Loucy (cell line): Measurements from ENCODE around the gene C10orf71.

Experiments used
- H2AFZ ChIP-seq: fragments of 200-600 bp; sonication (generic); 2 replicates; pipeline ENCODE4 v1.6.0; 2016; ENCODE audit warnings: antibody characterized with exemption, mild to moderate bottlenecking, low read length, moderate library complexity
- H3F3A ChIP-seq: fragments of 200-600 bp; 2 replicates; pipeline ENCODE4 v1.6.0; 2016; ENCODE audit warnings: antibody characterized with exemption, low read depth, mild to moderate bottlenecking
- H3K27me3 ChIP-seq: fragments of 200-600 bp; sonication (generic); 2 replicates; pipeline ENCODE4 v1.6.1; 2014; ENCODE audit warnings: low read length, mild to moderate bottlenecking; ENCODE audit not compliant: insufficient read depth, poor library complexity, severe bottlenecking
- H3K36me3 ChIP-seq: fragments of 200-600 bp; sonication (generic); 2 replicates; pipeline ENCODE4 v1.6.1; 2016; ENCODE audit warnings: low read length; ENCODE audit not compliant: insufficient read depth
- H3K4me1 ChIP-seq: fragments of 200-600 bp; sonication (generic); 2 replicates; pipeline ENCODE4 v1.5.1; 2014; ENCODE audit warnings: low read length, mild to moderate bottlenecking; ENCODE audit not compliant: insufficient read depth, poor library complexity, severe bottlenecking
- H3K4me2 ChIP-seq: fragments of 200-600 bp; sonication (generic); 2 replicates; pipeline ENCODE4 v1.6.0; 2014; ENCODE audit warnings: antibody characterized with exemption, low read length, low read depth, mild to moderate bottlenecking; ENCODE audit not compliant: poor library complexity, severe bottlenecking
- H3K4me3 ChIP-seq: fragments of 200-600 bp; sonication (generic); 2 replicates; pipeline ENCODE4 v1.5.1; 2014; ENCODE audit warnings: low read length, mild to moderate bottlenecking, mixed read lengths; ENCODE audit not compliant: poor library complexity, severe bottlenecking
- H3K79me2 ChIP-seq: fragments of 200-600 bp; sonication (generic); 2 replicates; pipeline ENCODE4 v1.6.1; 2014; ENCODE audit warnings: low read length; ENCODE audit not compliant: insufficient read depth
- H3K9ac ChIP-seq: fragments of 200-600 bp; sonication (generic); 2 replicates; pipeline ENCODE4 v1.6.0; 2014; ENCODE audit warnings: mild to moderate bottlenecking, low read depth, low read length, moderate library complexity; ENCODE audit not compliant: poor library complexity, severe bottlenecking
- H3K9me2 ChIP-seq: fragments of 200-600 bp; sonication (generic); replicated peaks from 2 replicates; pipeline ENCODE4 v1.6.1; 2016; ENCODE audit warnings: low read depth, low read length, mixed read lengths
- H3K9me3 ChIP-seq: fragments of 200-600 bp; sonication (generic); 2 replicates; pipeline ENCODE4 v1.6.1; 2014; ENCODE audit warnings: mild to moderate bottlenecking, antibody characterized with exemption, low read length, low read depth; ENCODE audit not compliant: insufficient read depth
- H4K20me1 ChIP-seq: fragments of 200-600 bp; sonication (generic); 2 replicates; pipeline ENCODE4 v1.6.0; 2014; ENCODE audit warnings: antibody characterized with exemption, low read length, mild to moderate bottlenecking; ENCODE audit not compliant: insufficient read depth, poor library complexity, severe bottlenecking
- EZH2phosphoT487 ChIP-seq: fragments of 200-600 bp; IDR thresholded peaks from 2 replicates; pipeline ENCODE4 v1.6.1; 2018; ENCODE audit warnings: antibody characterized with exemption, mild to moderate bottlenecking, moderate library complexity, borderline replicate concordance
- TF ChIP-seq, protein P1 (sequence below): fragments of 200-600 bp; sonication (generic); conservative IDR thresholded peaks from 2 replicates; pipeline ENCODE4 v1.5.1; 2014; ENCODE audit warnings: mild to moderate bottlenecking, antibody characterized with exemption, low read length

The C10orf71 gene

DNA sequence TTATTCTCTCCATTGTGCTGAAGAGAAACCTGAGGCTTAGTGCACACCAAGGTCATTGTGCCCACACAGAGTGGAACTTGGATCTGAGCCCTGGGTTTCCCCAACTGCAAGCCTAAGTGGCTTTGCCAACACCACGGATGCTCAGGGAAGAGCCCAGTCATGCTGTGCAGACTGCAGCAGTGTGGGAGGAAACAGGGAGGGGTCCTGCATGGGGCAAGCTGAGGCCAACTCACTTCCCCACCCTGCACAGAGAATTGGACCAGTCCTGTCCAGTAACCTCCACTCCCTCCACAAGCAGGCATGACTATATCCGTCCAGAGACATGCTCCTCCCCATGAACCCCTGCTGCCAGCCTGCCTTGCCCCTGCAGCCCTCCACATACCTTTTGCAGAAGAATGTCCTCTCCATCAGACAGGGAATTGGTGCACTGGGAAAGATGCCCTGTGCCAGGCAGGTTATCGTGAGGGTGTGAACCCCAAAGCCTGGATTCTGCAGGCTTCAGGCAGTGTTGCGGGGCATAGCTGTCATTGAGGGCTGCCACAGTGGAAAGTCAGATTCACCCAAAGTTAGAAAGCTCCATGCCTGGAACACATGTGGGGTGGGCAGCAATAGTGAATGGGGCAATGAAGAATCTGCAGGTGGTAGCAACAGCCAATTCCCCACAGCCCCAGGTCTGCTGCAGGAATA lies 52.0 kb downstream of the C10orf71 start:
- no peaks in the 10 kb centered on the region for H3K27me3 ChIP-seq
- no peaks in the 10 kb centered on the region for H3K36me3 ChIP-seq
- no peak overlapping the region for H3K4me2 ChIP-seq
- no peaks in the 10 kb centered on the region for H3K79me2 ChIP-seq
- H3F3A ChIP-seq: no peaks in the 10 kb centered on the region
- H3K9me2 ChIP-seq: no peaks in the 10 kb centered on the region
- H2AFZ ChIP-seq: no peak overlapping the region
- H3K9me3 ChIP-seq: no peaks in the 10 kb centered on the region
- no peak overlapping the region for H3K4me3 ChIP-seq
- no peaks in the 10 kb centered on the region for H4K20me1 ChIP-seq
- TF ChIP-seq, protein P1, sequence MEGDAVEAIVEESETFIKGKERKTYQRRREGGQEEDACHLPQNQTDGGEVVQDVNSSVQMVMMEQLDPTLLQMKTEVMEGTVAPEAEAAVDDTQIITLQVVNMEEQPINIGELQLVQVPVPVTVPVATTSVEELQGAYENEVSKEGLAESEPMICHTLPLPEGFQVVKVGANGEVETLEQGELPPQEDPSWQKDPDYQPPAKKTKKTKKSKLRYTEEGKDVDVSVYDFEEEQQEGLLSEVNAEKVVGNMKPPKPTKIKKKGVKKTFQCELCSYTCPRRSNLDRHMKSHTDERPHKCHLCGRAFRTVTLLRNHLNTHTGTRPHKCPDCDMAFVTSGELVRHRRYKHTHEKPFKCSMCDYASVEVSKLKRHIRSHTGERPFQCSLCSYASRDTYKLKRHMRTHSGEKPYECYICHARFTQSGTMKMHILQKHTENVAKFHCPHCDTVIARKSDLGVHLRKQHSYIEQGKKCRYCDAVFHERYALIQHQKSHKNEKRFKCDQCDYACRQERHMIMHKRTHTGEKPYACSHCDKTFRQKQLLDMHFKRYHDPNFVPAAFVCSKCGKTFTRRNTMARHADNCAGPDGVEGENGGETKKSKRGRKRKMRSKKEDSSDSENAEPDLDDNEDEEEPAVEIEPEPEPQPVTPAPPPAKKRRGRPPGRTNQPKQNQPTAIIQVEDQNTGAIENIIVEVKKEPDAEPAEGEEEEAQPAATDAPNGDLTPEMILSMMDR: no peak
- TF ChIP-seq EZH2phosphoT487: no peak
- no peaks in the 10 kb centered on the region for H3K4me1 ChIP-seq
- no peak overlapping the region for H3K9ac ChIP-seq

DNA sequence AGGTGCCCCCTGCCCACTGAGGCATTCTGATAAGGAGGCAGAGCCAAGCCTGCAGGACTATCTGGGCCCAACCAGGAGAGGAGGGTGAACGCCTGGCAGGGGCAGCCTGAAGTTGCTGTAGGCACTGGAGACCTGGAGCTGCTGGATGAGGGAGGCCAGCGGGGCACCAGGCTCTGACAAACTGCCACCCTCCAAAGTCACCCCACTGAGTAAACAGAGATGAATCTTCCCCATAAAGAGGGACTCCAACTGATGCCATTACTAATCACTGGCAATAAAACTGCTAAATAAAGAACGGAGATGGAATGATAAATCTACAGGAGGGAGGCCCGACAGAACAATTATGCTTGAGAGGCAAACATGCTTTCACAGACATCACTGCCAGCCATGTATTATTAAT lies 52.7 kb downstream of the C10orf71 start:
- no peaks in the 10 kb centered on the region for H3K27me3 ChIP-seq
- H3K9me2 ChIP-seq: no peaks in the 10 kb centered on the region
- H3K36me3 ChIP-seq: no peaks in the 10 kb centered on the region
- no peaks in the 10 kb centered on the region for H3K9me3 ChIP-seq
- H3K79me2 ChIP-seq: no peaks in the 10 kb centered on the region
- no peak overlapping the region for H3K9ac ChIP-seq
- no peaks in the 10 kb centered on the region for H4K20me1 ChIP-seq
- H3K4me3 ChIP-seq: no peak overlapping the region
- no peak overlapping the region for H3K4me2 ChIP-seq
- no peaks in the 10 kb centered on the region for H3K4me1 ChIP-seq
- no peak overlapping the region for H2AFZ ChIP-seq
- H3F3A ChIP-seq: no peaks in the 10 kb centered on the region
- TF ChIP-seq, protein P1: no peak
- TF ChIP-seq EZH2phosphoT487: no peak

DNA sequence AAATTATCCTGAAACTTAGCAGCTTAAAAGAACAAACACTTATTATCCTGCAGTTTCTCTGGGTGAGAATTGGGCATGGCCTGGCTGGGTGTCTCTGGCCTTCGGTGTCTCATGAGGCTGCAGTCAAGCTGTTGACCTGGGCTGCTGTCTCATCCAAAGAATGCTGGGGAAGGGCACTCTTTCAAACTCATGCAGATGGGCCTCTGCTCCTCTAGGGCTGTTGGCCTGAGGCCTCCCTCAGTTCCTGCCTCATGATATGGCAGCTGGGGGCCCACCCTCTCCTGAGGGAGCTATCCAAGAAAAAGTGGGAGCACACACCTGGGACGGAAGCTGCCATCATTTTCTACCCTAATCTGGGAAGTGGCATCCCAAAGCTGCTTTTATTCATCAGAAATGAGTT lies 53.4 kb downstream of the C10orf71 start:
- H3K4me1 ChIP-seq: no peaks in the 10 kb centered on the region
- H3K4me3 ChIP-seq: no peak overlapping the region
- no peaks in the 10 kb centered on the region for H3F3A ChIP-seq
- H3K9me3 ChIP-seq: no peaks in the 10 kb centered on the region
- H3K27me3 ChIP-seq: no peaks in the 10 kb centered on the region
- H3K9ac ChIP-seq: no peak overlapping the region
- H4K20me1 ChIP-seq: no peaks in the 10 kb centered on the region
- no peaks in the 10 kb centered on the region for H3K36me3 ChIP-seq
- H3K9me2 ChIP-seq: no peaks in the 10 kb centered on the region
- H3K79me2 ChIP-seq: no peaks in the 10 kb centered on the region
- no peak overlapping the region for H3K4me2 ChIP-seq
- TF ChIP-seq EZH2phosphoT487: no peak
- TF ChIP-seq, protein P1: no peak
- no peak overlapping the region for H2AFZ ChIP-seq
